Breast epithelium (tissue), 4 donors: ENCODE data around the gene ANKRD16. TPM values are rescaled to one million over a fixed set of nuclear protein-coding genes. Genes with fewer than 3 reads are reported as not detected.
"Not testable (repeated sequence)": the region's sequence is repeated elsewhere in the genome, so short reads cannot be mapped to it uniquely, and the experiment has no call there.

Experiments used
- DNase-seq, 2 donors: peaks; one replicate each; pipeline ENCODE4 v3.0.0-alpha.2; 2019; ENCODE audit warnings: low spot score in 2 of 2
- H3K27ac ChIP-seq, 2 donors: fragments of 200-600 bp; sonication (generic) in 1 of 2; one replicate each; pipeline ENCODE4 v1.5.1; 2016 to 2019; ENCODE audit warnings: mild to moderate bottlenecking in 1 of 2
- H3K27me3 ChIP-seq, 2 donors: fragments of 200-600 bp; sonication (generic) in 1 of 2; one replicate each; pipeline versions ENCODE4 v1.5.1 to v1.6.0; 2017 to 2019; ENCODE audit warnings: control low read depth in 1 of 2, mild to moderate bottlenecking in 1 of 2
- H3K36me3 ChIP-seq: fragments of 200-600 bp; one replicate; pipeline ENCODE4 v1.5.1; 2019
- H3K4me1 ChIP-seq, 2 donors: fragments of 200-600 bp; sonication (generic); one replicate each; pipeline ENCODE4 v1.5.1; 2016 to 2019; ENCODE audit warnings: control low read depth in 1 of 2
- H3K4me3 ChIP-seq, 3 donors: fragments of 200-600 bp; sonication (generic); 1 replicate in 2 of 3; 2 replicates in 1 of 3; pipeline ENCODE4 v1.5.1; 2016 to 2019; ENCODE audit warnings: mild to moderate bottlenecking in 3 of 3, moderate library complexity in 2 of 3
- H3K9me3 ChIP-seq, 2 donors: fragments of 200-600 bp; sonication (generic) in 1 of 2; one replicate each; pipeline ENCODE4 v1.5.1; 2016 to 2019; ENCODE audit warnings: control low read depth in 1 of 2
- CTCF ChIP-seq, 3 donors: fragments of 450-650 bp; IDR thresholded peaks; one replicate each; pipeline ENCODE4 v1.5.1; 2016 to 2017; ENCODE audit warnings: antibody characterized with exemption in 3 of 3, mild to moderate bottlenecking in 3 of 3, moderate library complexity in 3 of 3
- POLR2A ChIP-seq: fragments of 450-650 bp; IDR thresholded peaks from one replicate; pipeline ENCODE4 v1.6.1; 2016; ENCODE audit warnings: antibody characterized with exemption, mild to moderate bottlenecking, moderate library complexity
- POLR2AphosphoS5 ChIP-seq, 3 donors: sonication (generic); formaldehyde crosslinking; IDR thresholded peaks; one replicate each; pipeline ENCODE4 v1.6.1; 2017; ENCODE audit warnings: antibody characterized with exemption in 3 of 3
- intact Hi-C: fragments of 100-400 bp; cut with DNase I; formaldehyde crosslinking; loops from one replicate; pipeline ENCODE4 v1.15.1; 2023; ENCODE audit warnings: low total_unique reads
- total RNA-seq, 3 donors: library from RNA; depleted of rRNA; stranded (reverse); fragments of >200 nt; gene quantifications; one replicate each; pipeline ENCODE4 v1.1.0, GENCODE V29; 2016

ANKRD16 gene
- total RNA-seq, 3 donors from 2014 or later, result 5.9 to 13.1 (median 8.8) TPM

GRCh38 chr10:5871596-5871995 lies 18.1 kb downstream of the ANKRD16 start:
- intact Hi-C loops, result no loop called here
- TF ChIP-seq POLR2AphosphoS5 (IDR thresholded peaks at IDR 0.05), result no peak
- H3K4me3 ChIP-seq, result no peak overlapping the region

DNA sequence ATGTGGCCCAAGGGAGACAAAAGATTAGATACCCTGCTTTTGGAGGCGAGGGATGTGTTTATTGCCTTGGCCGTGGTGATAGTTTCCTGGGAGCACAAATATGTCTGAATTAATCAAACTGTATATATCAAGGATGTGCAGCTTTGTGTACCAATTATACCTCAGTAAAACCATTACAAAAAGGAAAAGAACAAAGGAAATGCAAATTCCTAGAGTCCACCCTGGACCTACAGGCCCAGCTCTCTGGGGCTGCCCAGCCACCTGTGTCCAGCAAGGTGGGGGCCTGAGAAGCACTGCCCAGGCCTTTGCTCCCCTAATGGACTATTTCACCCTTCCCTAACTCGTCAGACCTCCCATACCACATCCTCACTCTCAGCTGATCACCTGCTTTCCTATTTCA lies 20.5 kb downstream of the ANKRD16 start:
- no peaks in the 10 kb centered on the region for H3K36me3 ChIP-seq
- DNase-seq, result no peak

More at GRCh38 chr10:5871596-5871995, 18.1 kb downstream of the ANKRD16 start:
- Histone ChIP-seq H3K36me3 (no peaks in the 10 kb centered on the region), H3K4me1 (peaks cover 0 to 3% of the 10 kb centered on the region in 2 donors), H3K27ac (no peak overlapping the region), H3K27me3 (no peaks in the 10 kb centered on the region), H3K9me3 (peaks cover 0 to 4% of the 10 kb centered on the region in 2 donors)
- no peak for DNase-seq

GRCh38 chr10:5868383-5868782 lies 21.3 kb downstream of the ANKRD16 start:
- peak overlapping the region in 1 of 2 donors; percentile 30 for H3K27ac ChIP-seq
- H3K36me3 ChIP-seq, H3K4me3 ChIP-seq, H3K9me3 ChIP-seq, H3K4me1 ChIP-seq, intact Hi-C loops, H3K27me3 ChIP-seq, DNase-seq: not testable (repeated sequence)

More for the DNA sequence above, 20.5 kb downstream of the ANKRD16 start:
- Histone ChIP-seq H3K27ac (no peak overlapping the region), H3K9me3 (peaks cover 0 to 4% of the 10 kb centered on the region in 2 donors), H3K27me3 (no peaks in the 10 kb centered on the region), H3K4me3 (no peak overlapping the region), H3K4me1 (no peaks in the 10 kb centered on the region)
- intact Hi-C loops, result no loop called here
- TF ChIP-seq POLR2A (no peak), CTCF (IDR thresholded peaks at IDR 0.05) (no peak), POLR2AphosphoS5 (IDR thresholded peaks at IDR 0.05) (no peak)

- intact Hi-C loops, H3K9me3 ChIP-seq, H3K27ac ChIP-seq, DNase-seq, H3K4me3 ChIP-seq, H3K27me3 ChIP-seq, H3K4me1 ChIP-seq, H3K36me3 ChIP-seq: not testable (repeated sequence)
These were observed 22.5 kb downstream of the ANKRD16 start for GRCh38 chr10:5867091-5867615.

DNA sequence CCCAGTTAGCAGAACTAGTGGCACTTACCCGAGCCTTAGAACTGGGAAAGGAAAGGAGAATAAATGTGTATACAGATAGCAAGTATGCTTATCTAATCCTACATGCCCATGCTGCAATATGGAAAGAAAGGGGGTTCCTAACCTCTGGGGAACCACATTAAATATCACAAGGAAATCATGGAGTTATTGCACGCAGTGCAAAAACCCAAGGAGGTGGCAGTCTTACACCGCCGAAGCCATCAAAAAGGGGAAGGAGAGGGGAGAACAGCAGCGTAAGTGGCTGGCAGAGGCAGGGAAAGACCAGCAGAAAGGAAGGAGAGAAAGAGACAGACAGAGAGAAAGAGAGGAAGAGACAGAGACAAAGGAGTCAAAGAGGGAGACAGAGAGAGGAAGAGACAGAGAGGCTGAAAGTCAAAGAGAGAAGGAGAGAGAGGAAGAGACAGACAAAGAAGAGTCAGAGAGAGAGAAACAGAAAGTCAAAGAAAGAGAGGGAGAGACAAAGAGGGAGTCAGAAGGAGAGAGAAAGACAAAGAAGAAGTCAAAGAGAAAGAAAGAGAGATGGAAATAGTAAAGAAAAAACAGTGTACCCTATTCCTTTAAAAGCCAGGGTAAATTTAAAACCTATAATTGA lies 23.1 kb downstream of the ANKRD16 start:
- H3K4me1 ChIP-seq, H3K27me3 ChIP-seq, H3K4me3 ChIP-seq, H3K9me3 ChIP-seq, H3K27ac ChIP-seq, intact Hi-C loops, DNase-seq, H3K36me3 ChIP-seq: not testable (repeated sequence)

GRCh38 chr10:5862981-5863685 lies 26.6 kb downstream of the ANKRD16 start:
- H3K4me3 ChIP-seq, intact Hi-C loops, H3K27ac ChIP-seq, H3K4me1 ChIP-seq, DNase-seq, H3K9me3 ChIP-seq, H3K36me3 ChIP-seq, H3K27me3 ChIP-seq: not testable (repeated sequence)

GRCh38 chr10:5862360-5862961 lies 27.2 kb downstream of the ANKRD16 start:
- Histone ChIP-seq H3K4me1 (no peaks in the 10 kb centered on the region), H3K36me3 (no peaks in the 10 kb centered on the region), H3K27me3 (no peaks in the 10 kb centered on the region), H3K9me3 (no peaks in the 10 kb centered on the region), H3K27ac (no peak overlapping the region), H3K4me3 (no peak overlapping the region)
- no peak for TF ChIP-seq POLR2A
- TF ChIP-seq POLR2AphosphoS5 (IDR thresholded peaks at IDR 0.05), result no peak
- TF ChIP-seq CTCF (IDR thresholded peaks at IDR 0.05), result no peak
- no peak for DNase-seq
- intact Hi-C loops, result no loop called here
